Smooth muscle cell of the pulmonary artery (primary cell): Measurements from ENCODE around the gene TSSK6. TPM values are rescaled to one million over a fixed set of nuclear protein-coding genes. Genes with fewer than 3 reads are reported as not detected.

Experiments
- total RNA-seq: library from RNA; depleted of rRNA; stranded (reverse); fragments of >200 nt; gene quantifications from 2 replicates; pipeline ENCODE4 v1.2.3, GENCODE V29; 2014

TSSK6 gene
- 1.7 and 1.8 TPM in 2 replicates for total RNA-seq

GRCh38 chr19:19514881-19515641 lies at the start of gene TSSK6:
TSSK6 (minus strand) TSS chr19:19515548; CDS start chr19:19515427, 121 bp downstream.

GRCh38 chr19:19538061-19538784 lies 22.9 kb upstream of the TSSK6 start, which contains the start of gene CILP2:
CILP2 (plus strand) TSS chr19:19538265; CDS start chr19:19538350, 85 bp downstream.

GRCh38 chr19:19528721-19529490 lies 13.6 kb upstream of the TSSK6 start, which contains the start of gene YJEFN3:
YJEFN3 (plus strand) TSS chr19:19528911; CDS start chr19:19528933, 22 bp downstream.

GRCh38 chr19:19515642-19516519 lies 533 bp upstream of the TSSK6 start, which contains the start of gene NDUFA13:
NDUFA13 (plus strand) TSS chr19:19516225; CDS start chr19:19516239, 14 bp downstream.

Other genes starting within 250 kb of the TSSK6 start
- 0.72 and 0.83 TPM in 2 replicates for gene TM6SF2, start 242.2 kb downstream of the TSSK6 start, total RNA-seq
- 21.1 and 21.4 TPM in 2 replicates for gene SUGP1, start 195.0 kb downstream of the TSSK6 start, total RNA-seq
- gene MAU2, start 194.7 kb downstream of the TSSK6 start, total RNA-seq, result 39.6 and 45.3 TPM in 2 replicates
- 40.3 and 55.7 TPM in 2 replicates for gene GATAD2A, start 109.9 kb downstream of the TSSK6 start, total RNA-seq
- gene NDUFA13, start 677 bp upstream of the TSSK6 start, total RNA-seq, result 128 TPM in 2 replicates
- 0.26 and 0.40 TPM in 2 replicates for gene YJEFN3, start 13.4 kb upstream of the TSSK6 start, total RNA-seq
- gene CILP2, start 22.7 kb upstream of the TSSK6 start, total RNA-seq, result 0.17 and 0.20 TPM in 2 replicates
- gene PBX4, start 103.1 kb upstream of the TSSK6 start, total RNA-seq, result 0.10 and 0.26 TPM in 2 replicates
- gene LPAR2, start 112.7 kb upstream of the TSSK6 start, total RNA-seq, result 1.1 and 1.7 TPM in 2 replicates
- 4.4 and 5.9 TPM in 2 replicates for gene GMIP, start 128.1 kb upstream of the TSSK6 start, total RNA-seq
- 42.6 and 67.5 TPM in 2 replicates for gene ATP13A1, start 148.1 kb upstream of the TSSK6 start, total RNA-seq
- gene ZNF101, start 153.3 kb upstream of the TSSK6 start, total RNA-seq, result 4.6 and 5.4 TPM in 2 replicates
- 4.1 and 5.3 TPM in 2 replicates for gene ZNF14, start 217.6 kb upstream of the TSSK6 start, total RNA-seq